ENCODE data around the gene RGS8.

RGS8 gene

DNA sequence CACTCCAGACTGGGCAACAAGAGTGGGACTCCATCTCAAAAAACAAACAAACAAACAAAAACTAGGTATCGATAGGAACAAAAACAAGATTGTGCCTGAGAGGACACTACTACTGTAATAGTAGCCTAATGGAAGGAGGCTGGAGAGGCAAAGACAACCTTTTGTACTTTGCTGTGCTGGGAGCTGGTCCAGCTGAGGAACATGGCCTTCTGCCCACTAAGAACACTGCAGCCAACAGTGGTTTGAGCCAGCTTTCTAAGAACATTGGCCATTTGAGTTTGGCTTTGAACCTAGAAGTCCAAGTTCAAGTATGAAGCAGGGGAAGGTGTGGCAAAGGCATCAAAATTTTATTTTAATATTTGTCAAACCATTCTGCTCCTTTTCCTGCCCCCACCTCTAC lies 22.7 kb upstream of the RGS8 start:
- CTCF ChIA-PET, result interaction anchor here (1.1 kb wide), 1 partner anchor 76 kb away, joined by 3 read pairs; no protein-coding TSS in a partner anchor

DNA sequence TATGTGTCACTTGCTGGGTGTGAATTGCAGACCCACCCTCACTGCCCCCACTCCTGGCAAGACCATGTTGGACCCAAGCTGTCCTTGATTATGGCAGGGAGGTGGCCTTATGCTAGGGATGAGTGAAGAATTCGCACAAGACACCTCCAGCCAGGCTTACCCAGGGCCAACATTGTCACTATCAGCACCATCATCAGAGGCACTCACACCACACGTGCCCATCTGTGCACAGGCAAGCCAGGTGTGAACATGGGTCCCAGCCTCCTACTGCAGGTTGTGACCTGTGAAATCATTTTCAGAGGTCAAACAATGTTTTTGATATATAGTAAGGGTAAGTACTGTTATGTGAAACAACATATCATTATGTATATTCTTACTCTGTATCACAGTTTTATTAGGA lies 20.3 kb upstream of the RGS8 start:
- DNase-seq (ENCODE audit: low read depth, low spot score), result no peak
- no peak overlapping the region for H3K4me3 ChIP-seq (ENCODE audit: low read depth, low read length)
- CTCF ChIA-PET, result no interaction called here
- POLR2A ChIA-PET, result no interaction called here
- TF ChIP-seq, protein P1, sequence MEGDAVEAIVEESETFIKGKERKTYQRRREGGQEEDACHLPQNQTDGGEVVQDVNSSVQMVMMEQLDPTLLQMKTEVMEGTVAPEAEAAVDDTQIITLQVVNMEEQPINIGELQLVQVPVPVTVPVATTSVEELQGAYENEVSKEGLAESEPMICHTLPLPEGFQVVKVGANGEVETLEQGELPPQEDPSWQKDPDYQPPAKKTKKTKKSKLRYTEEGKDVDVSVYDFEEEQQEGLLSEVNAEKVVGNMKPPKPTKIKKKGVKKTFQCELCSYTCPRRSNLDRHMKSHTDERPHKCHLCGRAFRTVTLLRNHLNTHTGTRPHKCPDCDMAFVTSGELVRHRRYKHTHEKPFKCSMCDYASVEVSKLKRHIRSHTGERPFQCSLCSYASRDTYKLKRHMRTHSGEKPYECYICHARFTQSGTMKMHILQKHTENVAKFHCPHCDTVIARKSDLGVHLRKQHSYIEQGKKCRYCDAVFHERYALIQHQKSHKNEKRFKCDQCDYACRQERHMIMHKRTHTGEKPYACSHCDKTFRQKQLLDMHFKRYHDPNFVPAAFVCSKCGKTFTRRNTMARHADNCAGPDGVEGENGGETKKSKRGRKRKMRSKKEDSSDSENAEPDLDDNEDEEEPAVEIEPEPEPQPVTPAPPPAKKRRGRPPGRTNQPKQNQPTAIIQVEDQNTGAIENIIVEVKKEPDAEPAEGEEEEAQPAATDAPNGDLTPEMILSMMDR (IDR thresholded peaks at IDR 0.05; ENCODE audit: insufficient read depth, low read length, missing control alignments), result no peak

More for the DNA sequence above, 22.7 kb upstream of the RGS8 start:
- no peak overlapping the region for H3K4me3 ChIP-seq (ENCODE audit: low read depth, low read length)
- POLR2A ChIA-PET, result no interaction called here
- DNase-seq (ENCODE audit: low read depth, low spot score), result no peak
- TF ChIP-seq, protein P1 (IDR thresholded peaks at IDR 0.05; ENCODE audit: insufficient read depth, low read length, missing control alignments), result no peak

- ChIA-PET CTCF (no interaction called here), POLR2A (no interaction called here)
Measured at GRCh38 chr1:182703539-182703938, 19.2 kb upstream of the RGS8 start.

DNA sequence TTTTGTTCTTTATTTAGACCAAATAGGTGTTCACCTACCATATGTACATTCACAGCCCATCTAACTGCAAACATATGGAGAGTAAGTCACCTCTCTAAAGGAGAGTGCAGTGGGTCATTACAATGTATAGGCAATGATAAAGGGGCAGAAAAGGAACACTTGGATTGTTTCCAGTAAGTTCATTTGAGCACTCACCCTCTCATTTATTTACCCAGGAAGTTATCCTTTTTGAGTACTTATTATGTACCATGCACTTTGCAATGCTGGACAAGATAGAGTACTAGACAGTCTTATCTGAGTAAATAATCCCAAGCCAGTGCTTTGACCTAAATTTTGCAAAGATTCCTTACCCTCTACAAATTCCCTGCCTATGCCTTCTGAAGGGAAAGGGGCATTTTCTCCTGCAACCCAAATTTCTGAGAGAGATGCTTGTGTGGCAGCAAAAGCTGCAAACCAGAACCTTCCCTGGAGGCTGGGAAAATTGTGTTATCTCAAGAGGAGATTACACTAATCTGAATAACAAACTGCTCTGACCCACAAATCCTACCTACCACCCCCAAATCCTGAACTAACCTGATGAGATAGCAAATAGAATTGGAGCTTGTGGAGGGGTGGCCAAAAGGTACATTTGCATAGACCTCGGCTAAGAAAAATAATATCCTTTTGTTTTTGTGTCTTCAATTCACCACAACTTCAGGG lies 18.6 kb upstream of the RGS8 start:
- TF ChIP-seq, protein P1 (IDR thresholded peaks at IDR 0.05; ENCODE audit: insufficient read depth, low read length, missing control alignments), result no peak
- no peak overlapping the region for H3K4me3 ChIP-seq (ENCODE audit: low read depth, low read length)
- POLR2A ChIA-PET, result no interaction called here
- no peak for DNase-seq (ENCODE audit: low read depth, low spot score)
- CTCF ChIA-PET, result no interaction called here

More at GRCh38 chr1:182703539-182703938, 19.2 kb upstream of the RGS8 start:
- TF ChIP-seq, protein P1 (IDR thresholded peaks at IDR 0.05; ENCODE audit: insufficient read depth, low read length, missing control alignments), result no peak
- no peak overlapping the region for H3K4me3 ChIP-seq (ENCODE audit: low read depth, low read length)
- no peak for DNase-seq (ENCODE audit: low read depth, low spot score)

DNA sequence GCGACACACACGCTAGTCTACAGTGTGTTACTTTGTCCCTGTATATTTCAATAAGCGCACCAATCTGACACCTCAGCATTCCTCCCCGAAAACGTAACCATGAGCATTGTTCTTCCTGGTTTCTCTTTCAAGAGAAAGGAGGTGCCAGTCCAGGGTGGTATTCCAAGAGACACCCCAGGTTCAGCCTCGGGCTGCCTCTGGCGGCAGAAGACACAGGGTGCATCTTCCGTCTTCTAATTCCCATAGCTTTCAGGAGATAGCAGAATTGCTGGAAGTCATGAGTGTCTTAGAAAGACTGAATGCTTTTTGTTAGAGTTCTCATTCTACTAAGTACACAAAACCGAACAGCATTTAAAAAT lies 15.9 kb upstream of the RGS8 start:
- no peak for DNase-seq (ENCODE audit: low read depth, low spot score)
- TF ChIP-seq, protein P1 (IDR thresholded peaks at IDR 0.05; ENCODE audit: insufficient read depth, low read length, missing control alignments), result no peak
- H3K4me3 ChIP-seq (ENCODE audit: low read depth, low read length), result no peak overlapping the region
- ChIA-PET POLR2A (no interaction called here), CTCF (interaction anchor here (0.9 kb wide), 1 partner anchor 105 kb away, joined by 3 read pairs; no protein-coding TSS in a partner anchor)

DNA sequence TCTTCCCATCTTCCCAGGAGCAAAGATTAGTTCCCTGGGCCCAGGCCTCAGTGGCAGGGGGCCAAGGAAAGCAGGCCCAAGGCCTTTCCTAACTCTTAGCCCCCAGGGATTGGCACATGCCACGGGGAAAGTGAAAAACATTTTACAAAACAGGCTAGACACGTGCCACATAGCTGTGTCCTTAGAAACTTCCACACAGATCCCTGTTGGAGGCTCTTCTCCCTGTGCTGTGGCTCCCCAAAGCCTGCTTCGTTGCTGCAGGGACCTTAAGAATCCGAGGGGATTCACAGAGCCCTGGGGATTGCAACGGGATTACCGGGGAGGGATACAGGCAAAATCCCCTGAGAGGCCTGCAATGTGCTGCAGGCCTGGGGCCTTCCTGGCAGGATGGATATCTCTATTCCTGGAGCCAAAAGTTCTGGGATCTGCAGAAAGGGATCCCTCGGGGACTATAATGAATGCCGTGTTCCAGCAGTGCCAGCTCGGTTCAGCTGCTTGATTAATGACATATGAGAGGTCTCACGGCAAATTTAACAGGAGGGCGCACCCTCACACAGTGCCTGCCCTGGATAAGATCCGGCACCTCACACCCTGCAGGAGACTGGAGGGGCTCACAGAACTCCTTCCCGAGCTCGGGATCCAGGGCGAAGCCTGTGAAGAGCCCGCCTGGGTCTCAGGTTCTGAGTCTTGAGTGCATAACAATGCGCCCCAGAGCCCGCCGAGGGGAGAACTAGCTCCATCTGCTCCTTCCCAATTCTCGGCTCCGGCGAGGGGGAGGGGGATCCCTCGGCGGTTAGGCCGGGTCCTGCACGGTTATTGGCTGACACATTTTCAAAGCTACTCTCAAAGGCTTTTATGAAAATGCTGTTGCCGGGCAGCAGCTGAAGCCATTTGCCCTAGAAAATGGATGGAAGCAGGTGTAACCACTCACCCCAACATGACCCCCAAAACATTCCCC lies 15.3 kb upstream of the RGS8 start:
- POLR2A ChIA-PET, result no interaction called here
- CTCF ChIA-PET, result interaction anchor here (0.9 kb wide), 1 partner anchor 104 kb away, joined by 3 read pairs; no protein-coding TSS in a partner anchor
- no peak overlapping the region for H3K4me3 ChIP-seq (ENCODE audit: low read depth, low read length)
- TF ChIP-seq, protein P1 (IDR thresholded peaks at IDR 0.05; ENCODE audit: insufficient read depth, low read length, missing control alignments), result no peak
- no peak for DNase-seq (ENCODE audit: low read depth, low spot score)
